OCI-LY7 (cell line): ENCODE measurements around the gene PDCD1LG2. TPM values are rescaled to one million over a fixed set of nuclear protein-coding genes. Genes with fewer than 3 reads are reported as not detected.

ENCODE experiments used
- BruUV-seq: library from RNA; stranded (reverse); fragments of 400-500 nt; replicated peaks from 2 replicates; lab custom pipeline; 2021; lab: Mats Ljungman, UMichigan
- CTCF ChIA-PET: fragments of 300-600 bp; sonication (Branson Sonifier 250); formaldehyde crosslinking; loops from one replicate; lab custom pipeline; 2022; ENCODE audit warnings: antibody characterized with exemption; ENCODE audit not compliant: unreplicated experiment; lab: Charles Lee
- POLR2A ChIA-PET: fragments of 300-600 bp; sonication (Branson Sonifier 250); formaldehyde crosslinking; loops from one replicate; lab custom pipeline; 2022; ENCODE audit warnings: antibody characterized with exemption; lab: Charles Lee
- DNase-seq: peaks from one replicate; pipeline ENCODE4 v3.0.0-alpha.2; 2015; ENCODE audit warnings: low spot score
- H2AFZ ChIP-seq: fragments of 200-600 bp; sonication (generic), shearing (Covaris generic); 2 replicates; pipeline ENCODE4 v1.6.1; 2014; ENCODE audit warnings: mild to moderate bottlenecking, antibody characterized with exemption, low read length, moderate library complexity
- H3K27ac ChIP-seq: fragments of 200-600 bp; sonication (generic); 2 replicates; pipeline ENCODE4 v1.5.1; 2014; ENCODE audit warnings: mixed run types, low read depth, mild to moderate bottlenecking, moderate library complexity, low read length, inconsistent platforms; ENCODE audit not compliant: poor library complexity, severe bottlenecking
- H3K36me3 ChIP-seq: fragments of 200-600 bp; sonication (generic); 2 replicates; pipeline ENCODE4 v1.6.1; 2014; ENCODE audit warnings: mild to moderate bottlenecking, antibody characterized with exemption, low read length, moderate library complexity, mixed read lengths; ENCODE audit not compliant: insufficient read depth
- H3K4me1 ChIP-seq: fragments of 200-600 bp; sonication (generic); 2 replicates; pipeline ENCODE4 v1.5.1; 2014; ENCODE audit warnings: mild to moderate bottlenecking, low read length; ENCODE audit not compliant: insufficient read depth, poor library complexity, severe bottlenecking
- H3K4me2 ChIP-seq: fragments of 200-600 bp; sonication (generic); 2 replicates; pipeline ENCODE4 v1.6.1; 2014; ENCODE audit warnings: mild to moderate bottlenecking, low read length
- H3K4me3 ChIP-seq: fragments of 200-600 bp; sonication (generic); 2 replicates; pipeline ENCODE4 v1.5.1; 2014; ENCODE audit warnings: mild to moderate bottlenecking, low read depth, low read length; ENCODE audit not compliant: poor library complexity, severe bottlenecking
- H3K79me2 ChIP-seq: fragments of 200-600 bp; sonication (generic); 2 replicates; pipeline ENCODE4 v1.6.1; 2016; ENCODE audit warnings: low read depth, mild to moderate bottlenecking, low read length, moderate library complexity, mixed read lengths; ENCODE audit not compliant: insufficient read depth
- H3K9me2 ChIP-seq: fragments of 200-600 bp; sonication (generic); 2 replicates; pipeline ENCODE4 v1.6.1; 2016; ENCODE audit warnings: mild to moderate bottlenecking, low read length, mixed read lengths; ENCODE audit not compliant: insufficient read depth
- H3K9me3 ChIP-seq: fragments of 200-600 bp; sonication (generic); 2 replicates; pipeline ENCODE4 v1.6.1; 2014; ENCODE audit warnings: mild to moderate bottlenecking, mixed run types, low read length, mixed read lengths
- H4K20me1 ChIP-seq: fragments of 200-600 bp; sonication (generic); 2 replicates; pipeline ENCODE4 v1.6.1; 2014; ENCODE audit warnings: mild to moderate bottlenecking, antibody characterized with exemption, low read length, moderate library complexity, mixed read lengths; ENCODE audit not compliant: insufficient read depth
- CTCF ChIP-seq: fragments of 200-600 bp; sonication (generic); conservative IDR thresholded peaks from 2 replicates; pipeline ENCODE4 v1.5.1; 2014; ENCODE audit warnings: mild to moderate bottlenecking, antibody characterized with exemption, low read length, moderate library complexity, mixed read lengths
- EZH2phosphoT487 ChIP-seq: fragments of 200-600 bp; sonication (generic); IDR thresholded peaks from 2 replicates; pipeline ENCODE4 v1.6.1; 2018; ENCODE audit warnings: low read depth, borderline replicate concordance, mild to moderate bottlenecking, mixed run types, antibody characterized with exemption, low read length, moderate library complexity, mixed read lengths
- intact Hi-C: fragments of 100-400 bp; cut with micrococcal nuclease; formaldehyde crosslinking; loops from one replicate; pipeline ENCODE4 v1.10.0; 2022; ENCODE audit not compliant: unreplicated experiment
- total RNA-seq, 2 experiments: library from RNA; depleted of rRNA in 1 of 2; stranded (reverse); fragments of >200 nt in 1 of 2; shearing (Covaris generic) in 1 of 2; gene quantifications; 2 replicates each; pipeline ENCODE4 v1.2.3, GENCODE V29; 2014 to 2022

The PDCD1LG2 gene
- total RNA-seq, 2 experiments from 2014 or later = not detected

GRCh38 chr9:5466766-5467165 lies 43.6 kb upstream of the PDCD1LG2 start:
- ChIA-PET CTCF (no interaction called here), POLR2A (interaction anchor here (0.5 to 1.4 kb wide), 6 partner anchors 11 to 75 kb away, joined by 3 to 4 read pairs (median 3); partner anchors contain the start of gene CD274)
- Histone ChIP-seq H3K36me3 (no peaks in the 10 kb centered on the region), H3K4me2 (no peak overlapping the region), H3K9me2 (no peaks in the 10 kb centered on the region), H3K9me3 (no peaks in the 10 kb centered on the region), H3K4me3 (no peak overlapping the region), H3K79me2 (no peaks in the 10 kb centered on the region), H4K20me1 (no peaks in the 10 kb centered on the region), H2AFZ (no peak overlapping the region), H3K4me1 (peaks cover 13% of the 10 kb centered on the region), H3K27ac (no peak overlapping the region)
- no peak for DNase-seq
- no TSS peak for BruUV-seq
- intact Hi-C loops = no loop called here
- TF ChIP-seq EZH2phosphoT487 (no peak), CTCF (no peak)

GRCh38 chr9:5468850-5469249 lies 41.5 kb upstream of the PDCD1LG2 start:
- H3K4me1 ChIP-seq = peaks cover 13% of the 10 kb centered on the region
- no peak overlapping the region for H3K27ac ChIP-seq
- no TSS peak for BruUV-seq
- no peaks in the 10 kb centered on the region for H3K9me3 ChIP-seq
- no peaks in the 10 kb centered on the region for H3K36me3 ChIP-seq
- no peaks in the 10 kb centered on the region for H3K9me2 ChIP-seq
- ChIA-PET POLR2A (interaction anchor here (0.7 to 1.2 kb wide), 2 partner anchors 8 to 61 kb away, joined by 3 read pairs; no protein-coding TSS in a partner anchor), CTCF (no interaction called here)
- DNase-seq = no peak
- no peak overlapping the region for H3K4me2 ChIP-seq
- H3K79me2 ChIP-seq = no peaks in the 10 kb centered on the region
- no peaks in the 10 kb centered on the region for H4K20me1 ChIP-seq
- no peak overlapping the region for H3K4me3 ChIP-seq
- TF ChIP-seq CTCF = no peak
- TF ChIP-seq EZH2phosphoT487 = no peak
- intact Hi-C loops = no loop called here
- H2AFZ ChIP-seq = no peak overlapping the region

- Histone ChIP-seq H3K9me2 (no peaks in the 10 kb centered on the region), H3K4me3 (no peak overlapping the region), H4K20me1 (no peaks in the 10 kb centered on the region), H3K36me3 (no peaks in the 10 kb centered on the region), H3K4me1 (peaks cover 10% of the 10 kb centered on the region), H3K79me2 (no peaks in the 10 kb centered on the region), H3K9me3 (no peaks in the 10 kb centered on the region), H3K27ac (no peak overlapping the region), H3K4me2 (no peak overlapping the region), H2AFZ (no peak overlapping the region)
- CTCF ChIA-PET = no interaction called here
- BruUV-seq = no TSS peak
- intact Hi-C loops = no loop called here
- no peak for DNase-seq
- TF ChIP-seq EZH2phosphoT487 (no peak), CTCF (no peak)
- POLR2A ChIA-PET = no interaction called here
Measured at GRCh38 chr9:5470122-5470521, 40.2 kb upstream of the PDCD1LG2 start.
